Measurements from ENCODE around the gene RAPGEF1. TPM values are rescaled to one million over a fixed set of nuclear protein-coding genes. Genes with fewer than 3 reads are reported as not detected.

The RAPGEF1 gene
- total and polyA plus RNA-seq, 2 of the 13 experiments (the other 11 are each of a cell fraction or from before 2014, with no cell fraction given) = 21.2 to 38.9 TPM

- TF ChIP-seq EEA1 (CRISPR knock-in tag; IDR thresholded peaks at IDR 0.05; ENCODE audit: borderline replicate concordance) (no peak), ZNF577 (CRISPR knock-in tag; IDR thresholded peaks at IDR 0.05; ENCODE audit: borderline replicate concordance, low read depth) (no peak), POGK (CRISPR knock-in tag; conservative IDR thresholded peaks at IDR 0.05) (no peak), ATF5 (CRISPR knock-in tag; IDR thresholded peaks at IDR 0.05; ENCODE audit: low read depth) (no peak), ZKSCAN1 (IDR thresholded peaks at IDR 0.05; ENCODE audit: low read length) (no peak), ZFP91 (CRISPR knock-in tag; IDR thresholded peaks at IDR 0.05; ENCODE audit: borderline replicate concordance) (peak; percentile 69; the same call in 1 of the 2 replicates), ZNF337 (CRISPR knock-in tag; IDR thresholded peaks at IDR 0.05; ENCODE audit: borderline replicate concordance, low read depth) (no peak), ZBTB20 (CRISPR knock-in tag; IDR thresholded peaks at IDR 0.05; ENCODE audit: borderline replicate concordance, low read depth) (no peak), ZNF276 (CRISPR knock-in tag; IDR thresholded peaks at IDR 0.05; ENCODE audit: low read depth) (no peak), MAX (IDR thresholded peaks at IDR 0.05) (no peak; the same call in 1 of the 2 replicates), ZNF761 (CRISPR knock-in tag; conservative IDR thresholded peaks at IDR 0.05) (no peak), AFF4 (CRISPR knock-in tag; IDR thresholded peaks at IDR 0.05) (no peak), YY1 (IDR thresholded peaks at IDR 0.05; ENCODE audit: insufficient read depth, insufficient replicate concordance, low read depth, low read length) (peak; percentile 74), HNF4A (CRISPR knock-in tag; IDR thresholded peaks at IDR 0.05) (no peak), CENPT (CRISPR knock-in tag; IDR thresholded peaks at IDR 0.05; ENCODE audit: low read depth) (no peak)
Observed at GRCh38 chr9:131530920-131531832, 208.7 kb downstream of the RAPGEF1 start, which contains the start of gene UCK1 (continued).
